ENCODE measurements around the gene AAK1.
"Not testable (repeated sequence)": the region's sequence is repeated elsewhere in the genome, so short reads cannot be mapped to it uniquely, and the experiment has no call there.

AAK1 gene

GRCh38 chr2:69625078-69625795, 18.3 kb downstream of the AAK1 start:
- Histone ChIP-seq H3K4me3 (no peak overlapping the region), H3K9me3 (no peaks in the 10 kb centered on the region), H3K36me3 (replicated peaks) (no peaks in the 10 kb centered on the region), H3K4me1 (peaks cover 3% of the 10 kb centered on the region), H3K27me3 (ENCODE audit: low read depth) (no peaks in the 10 kb centered on the region)
- in situ Hi-C loops (cut with MboI; ENCODE audit: low sequenced_read_pairs), result no loop called here
- DNase-seq (ENCODE audit: low spot score in 2 of 2), result no peak

DNA sequence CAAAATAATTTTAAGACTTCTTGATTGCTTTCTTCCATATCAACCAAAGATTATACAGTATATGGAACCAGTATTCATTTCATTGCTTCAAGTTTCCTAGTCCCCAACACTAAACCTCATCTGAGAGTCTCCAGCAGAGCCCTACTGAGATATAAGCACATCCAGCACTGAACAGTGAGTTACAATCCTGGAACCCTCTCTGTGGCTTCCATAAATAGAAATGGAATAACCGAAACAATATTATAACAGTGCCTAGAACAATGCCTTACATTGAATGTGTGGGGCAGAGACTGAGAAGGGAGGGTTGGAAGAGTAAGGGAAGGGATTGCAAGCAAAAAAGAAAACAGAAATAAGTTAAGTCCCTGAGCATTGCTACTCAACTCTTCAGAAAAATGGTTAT, 18.9 kb downstream of the AAK1 start:
- Histone ChIP-seq H3K36me3 (replicated peaks) (no peaks in the 10 kb centered on the region), H3K9me3 (no peaks in the 10 kb centered on the region), H3K4me1 (peaks cover 3% of the 10 kb centered on the region), H3K27me3 (ENCODE audit: low read depth) (no peaks in the 10 kb centered on the region), H3K4me3 (no peak overlapping the region)
- in situ Hi-C loops (cut with MboI; ENCODE audit: low sequenced_read_pairs), result no loop called here
- no peak for DNase-seq (ENCODE audit: low spot score in 2 of 2)

- no peak for DNase-seq (ENCODE audit: low spot score in 2 of 2)
- Histone ChIP-seq H3K36me3 (replicated peaks) (no peaks in the 10 kb centered on the region), H3K9me3 (no peaks in the 10 kb centered on the region), H3K4me1 (peaks cover 3% of the 10 kb centered on the region), H3K4me3 (no peak overlapping the region), H3K27me3 (ENCODE audit: low read depth) (no peaks in the 10 kb centered on the region)
- in situ Hi-C loops (cut with MboI; ENCODE audit: low sequenced_read_pairs), result no loop called here
Observed at GRCh38 chr2:69624131-69624530, 19.4 kb downstream of the AAK1 start.

GRCh38 chr2:69623236-69623635, 20.3 kb downstream of the AAK1 start:
- Histone ChIP-seq H3K27me3 (ENCODE audit: low read depth) (no peaks in the 10 kb centered on the region), H3K4me3 (no peak overlapping the region), H3K4me1 (peaks cover 3% of the 10 kb centered on the region), H3K9me3 (no peaks in the 10 kb centered on the region), H3K36me3 (replicated peaks) (no peaks in the 10 kb centered on the region)
- DNase-seq (ENCODE audit: low spot score in 2 of 2), result no peak
- in situ Hi-C loops (cut with MboI; ENCODE audit: low sequenced_read_pairs), result no loop called here

DNA sequence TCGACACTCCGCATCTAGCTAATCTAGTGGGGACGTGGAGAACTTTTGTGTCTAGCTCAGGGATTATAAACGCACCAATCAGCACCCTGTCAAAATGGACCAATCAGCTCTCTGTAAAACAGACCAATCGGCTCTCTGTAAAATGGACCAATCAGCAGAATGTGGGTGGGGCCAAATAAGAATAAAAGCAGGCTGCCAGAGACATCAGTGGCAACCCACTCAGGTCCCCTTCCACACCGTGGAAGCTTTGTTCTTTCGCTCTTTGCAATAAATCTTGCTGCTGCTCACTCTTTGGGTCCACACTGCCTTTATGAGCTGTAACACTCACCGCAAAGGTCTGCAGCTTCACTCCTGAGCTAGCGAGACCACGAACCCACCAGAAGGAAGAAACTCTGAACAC, 20.7 kb downstream of the AAK1 start:
- in situ Hi-C loops (cut with MboI; ENCODE audit: low sequenced_read_pairs); H3K36me3 ChIP-seq (replicated peaks); H3K9me3 ChIP-seq; H3K4me1 ChIP-seq; H3K4me3 ChIP-seq; H3K27me3 ChIP-seq (ENCODE audit: low read depth); DNase-seq (ENCODE audit: low spot score in 2 of 2): not testable (repeated sequence)

DNA sequence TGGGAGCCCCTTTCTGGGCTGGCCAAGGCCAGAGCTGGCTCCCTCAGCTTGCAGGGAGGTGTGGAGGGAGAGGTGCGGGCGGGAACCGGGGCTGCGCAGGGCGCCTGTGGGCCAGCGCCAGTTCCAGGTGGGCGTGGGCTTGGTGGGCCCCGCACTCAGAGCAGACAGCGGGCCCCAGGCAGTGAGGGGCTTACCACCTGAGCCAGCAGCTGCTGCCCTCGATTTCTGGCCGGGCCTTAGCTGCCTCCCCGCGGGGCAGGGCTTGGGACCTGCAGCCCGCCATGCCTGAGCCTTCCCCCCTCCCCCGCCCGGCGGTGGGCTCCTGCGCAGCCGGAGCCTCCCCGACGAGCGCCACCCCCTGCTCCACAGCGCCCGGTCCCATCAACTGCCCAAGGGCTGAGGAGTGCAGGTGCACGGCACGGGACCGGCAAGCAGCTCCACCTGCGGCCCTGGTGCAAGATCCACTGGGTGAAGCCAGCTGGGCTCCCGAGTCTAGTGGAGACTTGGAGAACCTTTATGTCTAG, 21.5 kb downstream of the AAK1 start:
- H3K4me3 ChIP-seq; H3K4me1 ChIP-seq; DNase-seq (ENCODE audit: low spot score in 2 of 2); H3K9me3 ChIP-seq; H3K27me3 ChIP-seq (ENCODE audit: low read depth); in situ Hi-C loops (cut with MboI; ENCODE audit: low sequenced_read_pairs); H3K36me3 ChIP-seq (replicated peaks): not testable (repeated sequence)

DNA sequence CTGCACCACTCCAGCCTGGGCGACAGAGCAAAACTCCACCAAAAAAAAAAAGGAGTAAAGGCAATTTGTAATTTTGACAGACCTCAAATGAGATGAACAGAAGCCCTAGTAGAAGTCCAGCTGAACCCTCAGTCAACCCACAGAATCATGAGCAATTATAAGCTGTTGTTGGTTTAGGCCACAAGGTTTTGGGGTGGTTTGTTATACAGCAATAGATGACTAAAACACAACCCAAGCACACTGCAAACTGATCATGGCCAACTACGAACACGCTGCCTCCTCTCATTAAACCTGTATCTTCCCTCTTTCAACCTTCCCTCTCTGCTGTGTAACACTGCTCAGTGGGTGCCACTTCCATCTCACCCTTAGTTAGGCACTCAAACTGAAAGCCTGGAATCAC, 22.1 kb downstream of the AAK1 start:
- H3K27me3 ChIP-seq (ENCODE audit: low read depth), result no peaks in the 10 kb centered on the region
- peaks cover 3% of the 10 kb centered on the region for H3K4me1 ChIP-seq
- no peak overlapping the region for H3K4me3 ChIP-seq
- H3K9me3 ChIP-seq, result no peaks in the 10 kb centered on the region
- in situ Hi-C loops (cut with MboI; ENCODE audit: low sequenced_read_pairs), result no loop called here
- DNase-seq (ENCODE audit: low spot score in 2 of 2), result no peak
- H3K36me3 ChIP-seq (replicated peaks), result no peaks in the 10 kb centered on the region

DNA sequence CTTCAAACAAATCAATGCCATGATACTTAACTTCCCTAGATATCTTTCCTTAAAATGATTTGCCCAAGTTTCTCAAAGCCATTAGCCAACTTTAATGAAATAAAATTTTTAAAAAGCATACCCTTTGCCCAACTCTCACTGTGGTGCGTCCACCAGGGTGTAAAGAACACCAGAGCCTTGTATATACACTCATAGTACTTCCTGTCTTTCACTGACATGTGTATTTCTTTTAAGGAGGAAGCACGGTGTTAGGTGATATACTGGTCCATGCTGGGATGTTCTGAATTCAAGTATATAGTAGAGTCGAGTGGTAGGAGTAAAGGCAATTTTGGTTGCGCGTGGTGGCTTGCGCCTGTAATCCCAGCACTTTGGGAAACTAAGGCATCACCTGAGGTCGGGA, 22.7 kb downstream of the AAK1 start:
- H3K36me3 ChIP-seq (replicated peaks), result no peaks in the 10 kb centered on the region
- no peaks in the 10 kb centered on the region for H3K27me3 ChIP-seq (ENCODE audit: low read depth)
- no peak overlapping the region for H3K4me3 ChIP-seq
- DNase-seq (ENCODE audit: low spot score in 2 of 2), result no peak
- H3K4me1 ChIP-seq, result peaks cover 3% of the 10 kb centered on the region
- in situ Hi-C loops (cut with MboI; ENCODE audit: low sequenced_read_pairs), result no loop called here
- no peaks in the 10 kb centered on the region for H3K9me3 ChIP-seq

DNA sequence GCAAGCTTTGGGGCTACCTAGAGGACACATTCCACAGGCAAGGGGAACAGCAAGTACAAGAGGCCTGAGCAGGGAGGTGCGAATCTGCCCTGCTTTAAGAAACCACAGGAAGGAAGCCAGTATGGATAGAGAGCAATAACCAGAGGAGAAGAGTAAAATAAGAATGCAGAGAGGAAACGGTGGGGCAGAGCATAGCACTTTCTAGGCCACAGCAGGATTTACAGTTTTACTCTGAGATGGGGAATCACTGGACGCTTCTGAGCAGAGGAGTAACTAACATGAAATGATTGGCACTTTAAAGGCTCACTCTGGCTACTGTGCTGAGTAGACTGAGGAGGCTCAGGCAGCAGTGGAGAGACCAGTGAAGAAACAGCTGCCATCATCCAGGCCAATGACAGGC, 23.8 kb downstream of the AAK1 start:
- no peak for DNase-seq (ENCODE audit: low spot score in 2 of 2)
- Histone ChIP-seq H3K4me3 (no peak overlapping the region), H3K27me3 (ENCODE audit: low read depth) (no peaks in the 10 kb centered on the region), H3K9me3 (no peaks in the 10 kb centered on the region), H3K36me3 (replicated peaks) (no peaks in the 10 kb centered on the region), H3K4me1 (peaks cover 3% of the 10 kb centered on the region)
- in situ Hi-C loops (cut with MboI; ENCODE audit: low sequenced_read_pairs), result no loop called here

DNA sequence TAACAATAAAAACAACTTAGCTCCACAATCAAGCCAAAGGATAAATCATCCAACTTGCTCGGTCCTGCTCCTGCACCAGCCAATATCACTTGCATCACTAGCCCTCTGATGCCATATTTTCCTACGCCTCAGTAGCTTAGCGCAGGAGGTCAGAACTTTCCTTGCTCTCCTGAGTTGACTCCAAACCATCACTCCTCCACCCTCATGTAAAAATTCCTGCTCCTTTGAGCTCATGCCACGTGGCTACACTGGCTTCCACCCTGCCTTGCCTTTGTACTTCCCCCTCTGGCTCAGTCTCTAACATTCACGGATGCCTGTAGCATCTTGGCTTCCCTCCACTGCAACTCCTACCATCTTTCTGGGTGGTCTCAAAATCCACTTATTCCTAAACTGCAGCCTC, 25.2 kb downstream of the AAK1 start:
- Histone ChIP-seq H3K9me3 (no peaks in the 10 kb centered on the region), H3K4me3 (no peak overlapping the region), H3K4me1 (no peaks in the 10 kb centered on the region), H3K36me3 (replicated peaks) (no peaks in the 10 kb centered on the region), H3K27me3 (ENCODE audit: low read depth) (no peaks in the 10 kb centered on the region)
- in situ Hi-C loops (cut with MboI; ENCODE audit: low sequenced_read_pairs), result no loop called here
- no peak for DNase-seq (ENCODE audit: low spot score in 2 of 2)

DNA sequence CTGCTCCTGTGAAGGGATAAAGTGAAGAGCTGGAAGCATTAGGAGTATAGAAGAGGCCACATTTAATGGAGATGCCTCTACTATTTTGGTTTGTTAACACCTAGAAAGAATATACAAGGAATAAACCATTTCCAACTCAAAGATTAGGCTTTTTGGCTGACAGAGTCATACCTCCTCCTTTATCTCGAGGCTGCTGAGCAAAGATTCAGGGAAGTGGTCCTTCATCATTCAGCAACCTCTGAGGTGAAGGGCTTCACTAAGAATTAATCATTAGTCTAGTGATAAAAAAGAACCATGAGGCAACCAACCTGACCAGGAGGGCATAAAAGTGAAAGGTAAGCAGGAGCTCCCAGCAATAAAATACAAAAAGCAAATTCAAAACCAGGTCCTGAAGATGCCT, 25.8 kb downstream of the AAK1 start:
- in situ Hi-C loops (cut with MboI; ENCODE audit: low sequenced_read_pairs), result no loop called here
- H3K27me3 ChIP-seq (ENCODE audit: low read depth), result no peaks in the 10 kb centered on the region
- no peaks in the 10 kb centered on the region for H3K4me1 ChIP-seq

DNA sequence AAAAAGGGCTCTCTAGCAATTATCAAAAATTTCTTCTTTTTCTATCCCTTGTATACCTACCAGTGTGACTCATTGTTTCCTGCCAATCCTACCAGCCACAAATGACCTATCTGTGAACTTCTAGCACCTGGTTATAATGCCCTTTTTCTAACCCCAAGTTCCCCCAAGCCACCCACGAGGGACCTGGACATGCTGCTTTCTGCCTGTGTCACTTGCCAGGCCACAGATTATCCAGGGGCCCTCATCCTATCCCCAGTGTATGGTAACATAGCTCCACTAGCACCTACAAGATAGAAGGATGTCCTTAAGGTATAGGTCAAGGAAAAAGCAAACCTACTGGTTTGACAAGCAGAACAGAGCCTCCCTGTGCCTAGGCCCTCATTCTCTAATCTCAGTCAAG, 26.8 kb downstream of the AAK1 start:
- Histone ChIP-seq H3K27me3 (ENCODE audit: low read depth) (no peaks in the 10 kb centered on the region), H3K4me3 (no peak overlapping the region), H3K36me3 (replicated peaks) (no peaks in the 10 kb centered on the region), H3K4me1 (no peaks in the 10 kb centered on the region), H3K9me3 (no peaks in the 10 kb centered on the region)
- in situ Hi-C loops (cut with MboI; ENCODE audit: low sequenced_read_pairs), result no loop called here
- no peak for DNase-seq (ENCODE audit: low spot score in 2 of 2)

More for the DNA sequence above, 25.8 kb downstream of the AAK1 start:
- no peak for DNase-seq (ENCODE audit: low spot score in 2 of 2)
- Histone ChIP-seq H3K4me3 (no peak overlapping the region), H3K9me3 (no peaks in the 10 kb centered on the region), H3K36me3 (replicated peaks) (no peaks in the 10 kb centered on the region)

DNA sequence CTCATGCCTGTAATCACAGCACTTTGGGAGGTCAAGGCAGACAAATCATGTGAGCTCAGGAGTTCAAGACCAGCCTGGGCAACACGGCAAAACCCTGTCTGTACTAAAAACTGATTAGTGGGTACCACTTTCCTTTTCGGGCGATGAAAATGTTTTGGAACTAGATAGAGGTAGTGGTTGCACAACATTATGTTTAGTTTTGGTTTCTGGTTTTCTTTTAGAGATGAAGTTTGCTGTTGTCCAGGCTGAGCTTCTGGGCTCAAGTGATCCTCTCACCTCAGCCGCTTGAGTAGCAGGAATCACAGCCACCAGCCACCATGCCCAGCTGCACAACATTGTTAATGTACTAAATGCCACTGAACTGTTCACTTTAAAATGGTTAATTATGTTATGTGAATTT, 27.6 kb downstream of the AAK1 start:
- H3K4me1 ChIP-seq, result no peaks in the 10 kb centered on the region
- H3K36me3 ChIP-seq (replicated peaks), result no peaks in the 10 kb centered on the region
- H3K27me3 ChIP-seq (ENCODE audit: low read depth), result no peaks in the 10 kb centered on the region
- DNase-seq (ENCODE audit: low spot score in 2 of 2), result no peak
- H3K9me3 ChIP-seq, result no peaks in the 10 kb centered on the region
- H3K4me3 ChIP-seq, result no peak overlapping the region
- in situ Hi-C loops (cut with MboI; ENCODE audit: low sequenced_read_pairs), result no loop called here

- Histone ChIP-seq H3K4me3 (no peak overlapping the region), H3K27me3 (ENCODE audit: low read depth) (no peaks in the 10 kb centered on the region), H3K36me3 (replicated peaks) (no peaks in the 10 kb centered on the region), H3K4me1 (no peaks in the 10 kb centered on the region), H3K9me3 (no peaks in the 10 kb centered on the region)
- DNase-seq (ENCODE audit: low spot score in 2 of 2), result no peak
- in situ Hi-C loops (cut with MboI; ENCODE audit: low sequenced_read_pairs), result no loop called here
Observed at GRCh38 chr2:69615078-69615625, 28.4 kb downstream of the AAK1 start.

- Histone ChIP-seq H3K27me3 (ENCODE audit: low read depth) (no peaks in the 10 kb centered on the region), H3K4me3 (no peak overlapping the region), H3K9me3 (no peaks in the 10 kb centered on the region), H3K4me1 (peaks cover 9% of the 10 kb centered on the region), H3K36me3 (replicated peaks) (no peaks in the 10 kb centered on the region)
- DNase-seq (ENCODE audit: low spot score in 2 of 2), result no peak
- in situ Hi-C loops (cut with MboI; ENCODE audit: low sequenced_read_pairs), result no loop called here
Observed at GRCh38 chr2:69612707-69613106, 30.8 kb downstream of the AAK1 start.

Measured in HAP-1 (cell line).